GM12801 (cell line): ENCODE measurements around the gene CRACDL.

Source experiments
- TF ChIP-seq, protein P1 (sequence below): IDR thresholded peaks from one replicate; pipeline ENCODE4 v1.5.1; 2011; ENCODE audit warnings: control low read depth; ENCODE audit not compliant: insufficient read length; ENCODE audit errors: extremely low read depth

Gene CRACDL

DNA sequence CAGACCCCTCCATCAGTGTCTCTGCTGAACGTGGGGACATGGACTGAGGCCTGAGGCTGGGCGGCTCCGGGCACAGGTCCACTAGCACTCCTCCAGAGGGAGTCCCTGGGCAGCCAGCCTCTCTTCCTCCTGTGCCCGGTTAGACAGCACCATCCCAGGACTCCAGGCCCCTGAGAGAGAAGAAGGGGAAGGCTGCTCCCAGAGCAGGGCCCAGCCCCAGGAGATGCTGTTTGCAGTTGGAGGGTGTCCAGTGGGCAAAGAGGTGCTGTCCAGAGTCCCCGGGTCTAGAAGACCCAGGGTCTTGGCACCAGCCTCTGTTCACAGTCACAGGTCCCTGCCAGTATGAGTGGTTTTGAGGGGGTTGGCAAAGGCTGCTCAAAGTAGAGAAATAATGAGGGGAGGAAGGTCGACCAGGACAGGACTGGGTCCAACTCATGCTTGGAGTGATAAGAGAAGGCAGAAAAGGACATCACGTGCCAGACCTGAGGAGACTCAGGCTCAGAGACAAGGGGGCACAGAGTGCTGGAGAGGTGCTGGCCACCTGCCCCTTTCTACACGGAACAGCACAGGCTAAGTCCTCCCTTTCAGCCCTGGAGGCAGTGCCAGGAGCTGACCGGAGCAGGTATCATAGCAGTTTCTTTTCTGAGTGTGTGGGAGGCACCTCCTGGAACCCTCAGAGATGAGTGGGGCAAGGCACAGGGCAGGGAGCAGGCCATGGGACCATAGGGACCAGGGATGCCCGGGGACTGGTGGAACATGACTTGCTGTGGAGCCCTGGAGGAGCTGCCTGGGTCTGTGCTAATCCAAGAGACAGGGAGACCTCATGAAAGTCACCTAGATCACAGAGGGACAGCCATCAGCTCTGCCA, 21.1 kb downstream of the CRACDL start:
- TF ChIP-seq, protein P1, sequence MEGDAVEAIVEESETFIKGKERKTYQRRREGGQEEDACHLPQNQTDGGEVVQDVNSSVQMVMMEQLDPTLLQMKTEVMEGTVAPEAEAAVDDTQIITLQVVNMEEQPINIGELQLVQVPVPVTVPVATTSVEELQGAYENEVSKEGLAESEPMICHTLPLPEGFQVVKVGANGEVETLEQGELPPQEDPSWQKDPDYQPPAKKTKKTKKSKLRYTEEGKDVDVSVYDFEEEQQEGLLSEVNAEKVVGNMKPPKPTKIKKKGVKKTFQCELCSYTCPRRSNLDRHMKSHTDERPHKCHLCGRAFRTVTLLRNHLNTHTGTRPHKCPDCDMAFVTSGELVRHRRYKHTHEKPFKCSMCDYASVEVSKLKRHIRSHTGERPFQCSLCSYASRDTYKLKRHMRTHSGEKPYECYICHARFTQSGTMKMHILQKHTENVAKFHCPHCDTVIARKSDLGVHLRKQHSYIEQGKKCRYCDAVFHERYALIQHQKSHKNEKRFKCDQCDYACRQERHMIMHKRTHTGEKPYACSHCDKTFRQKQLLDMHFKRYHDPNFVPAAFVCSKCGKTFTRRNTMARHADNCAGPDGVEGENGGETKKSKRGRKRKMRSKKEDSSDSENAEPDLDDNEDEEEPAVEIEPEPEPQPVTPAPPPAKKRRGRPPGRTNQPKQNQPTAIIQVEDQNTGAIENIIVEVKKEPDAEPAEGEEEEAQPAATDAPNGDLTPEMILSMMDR: no peak

DNA sequence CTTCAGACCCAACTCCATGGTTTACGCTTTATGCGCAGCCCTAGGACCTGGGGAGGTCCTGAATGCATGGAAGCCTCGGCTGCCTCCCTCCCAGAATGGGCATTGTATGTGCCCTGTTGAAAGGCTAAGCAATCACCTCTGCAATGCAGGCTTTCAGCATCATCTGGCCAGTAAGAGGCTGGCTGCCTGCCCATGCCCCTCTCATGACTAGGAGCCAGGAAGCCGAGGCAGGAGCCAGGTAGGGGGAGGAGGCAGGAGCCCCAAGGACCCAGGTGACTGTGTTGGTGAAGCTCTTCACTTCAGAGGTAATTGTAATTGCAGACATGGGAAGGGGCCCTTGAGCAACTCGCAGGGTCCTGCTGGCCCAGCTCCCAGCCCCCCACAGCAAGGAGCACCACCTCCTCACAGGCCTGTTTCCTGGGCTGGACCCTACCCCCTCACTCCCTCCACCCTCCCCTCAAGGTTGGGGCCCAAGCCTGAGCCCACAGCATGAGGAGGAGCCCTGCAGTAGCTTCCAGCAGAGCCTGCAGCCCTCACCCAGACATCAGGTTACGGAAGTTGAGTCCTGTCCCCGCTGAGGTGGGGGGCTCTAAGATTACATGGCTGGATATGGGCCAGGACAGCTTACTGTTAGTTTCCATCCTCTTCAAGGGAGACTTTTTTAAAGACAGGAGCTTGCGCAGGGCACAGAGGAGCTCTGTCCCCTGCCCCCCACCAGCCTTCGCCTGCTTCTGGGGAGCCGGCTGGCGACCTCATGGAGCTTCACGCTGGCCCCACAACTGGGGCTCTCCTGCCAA, 21.9 kb downstream of the CRACDL start:
- TF ChIP-seq, protein P1: no peak

DNA sequence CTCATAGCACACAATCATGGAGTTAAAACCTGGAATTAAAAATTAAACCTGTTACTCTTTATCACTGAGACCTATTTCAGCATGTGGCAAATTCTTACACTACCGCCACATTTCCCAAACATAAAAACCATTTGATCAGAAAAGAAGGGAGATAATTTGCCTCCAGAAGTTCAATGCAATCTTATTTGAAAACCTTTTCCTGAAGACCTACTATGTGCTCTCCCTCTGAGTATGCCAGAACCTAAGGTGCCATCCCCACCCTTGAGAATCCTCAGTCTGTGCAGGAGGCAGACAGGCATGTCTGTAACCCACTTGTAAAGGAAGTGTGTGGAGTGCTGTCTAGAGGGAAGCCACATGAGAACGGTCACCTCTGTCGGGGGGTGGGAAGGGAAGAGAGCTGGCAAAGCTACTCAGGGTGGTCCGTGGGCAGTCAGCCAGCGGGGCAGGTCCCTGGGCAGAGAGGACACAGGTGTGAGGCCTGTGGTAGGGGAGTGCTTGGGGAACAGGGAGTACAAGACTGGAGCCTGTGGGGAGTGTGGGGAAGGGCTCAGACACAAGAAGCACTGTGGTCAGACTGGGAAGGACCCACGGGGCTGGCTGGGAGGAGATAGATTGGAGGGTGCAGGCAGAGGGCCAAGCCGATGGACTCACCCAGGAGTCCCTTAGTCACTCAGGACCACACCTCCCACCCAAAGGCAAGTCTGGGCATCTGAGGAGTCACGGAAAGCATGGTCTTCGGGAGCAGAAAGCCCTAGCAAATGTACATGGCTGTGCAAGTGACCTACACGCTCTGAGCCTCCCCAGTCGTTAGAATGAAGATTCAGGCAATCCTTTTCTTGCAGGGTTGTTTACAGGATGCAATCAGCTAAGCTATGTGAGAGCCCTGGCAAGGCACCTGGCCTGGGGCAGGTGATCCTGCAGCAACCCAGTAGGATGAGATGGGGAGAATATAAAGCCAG, 22.8 kb downstream of the CRACDL start:
- TF ChIP-seq, protein P1: no peak

DNA sequence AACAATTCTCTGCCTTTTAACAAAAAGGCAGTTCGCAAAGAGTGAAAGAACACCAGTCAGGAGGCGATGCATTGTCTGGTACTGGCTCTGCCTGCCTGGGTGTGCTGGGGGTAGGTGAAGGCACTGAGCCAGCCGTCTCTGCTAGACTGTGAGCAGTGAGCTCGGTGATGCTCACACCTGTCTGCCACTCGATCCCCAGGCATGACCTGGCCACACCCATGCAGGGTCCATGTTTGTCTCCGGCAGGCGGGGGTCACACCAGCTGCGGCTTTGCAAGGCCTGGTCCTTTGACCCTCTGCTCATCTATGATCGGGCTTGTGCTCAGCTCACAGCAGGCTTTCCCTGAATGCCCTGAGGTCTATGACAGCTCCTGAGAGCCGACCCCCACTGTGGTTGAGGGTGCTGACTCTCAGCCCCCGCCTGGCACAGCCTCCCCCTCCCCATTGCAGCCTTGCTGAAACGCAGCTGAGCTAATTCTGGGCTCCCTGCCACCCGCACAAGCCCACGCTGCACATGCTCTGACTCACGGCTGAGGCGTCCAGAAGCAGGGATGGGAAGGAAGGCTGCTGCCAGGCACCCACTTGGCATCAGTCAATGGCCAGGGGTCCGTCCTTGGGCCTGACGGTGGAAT, 23.7 kb downstream of the CRACDL start:
- TF ChIP-seq, protein P1: no peak

DNA sequence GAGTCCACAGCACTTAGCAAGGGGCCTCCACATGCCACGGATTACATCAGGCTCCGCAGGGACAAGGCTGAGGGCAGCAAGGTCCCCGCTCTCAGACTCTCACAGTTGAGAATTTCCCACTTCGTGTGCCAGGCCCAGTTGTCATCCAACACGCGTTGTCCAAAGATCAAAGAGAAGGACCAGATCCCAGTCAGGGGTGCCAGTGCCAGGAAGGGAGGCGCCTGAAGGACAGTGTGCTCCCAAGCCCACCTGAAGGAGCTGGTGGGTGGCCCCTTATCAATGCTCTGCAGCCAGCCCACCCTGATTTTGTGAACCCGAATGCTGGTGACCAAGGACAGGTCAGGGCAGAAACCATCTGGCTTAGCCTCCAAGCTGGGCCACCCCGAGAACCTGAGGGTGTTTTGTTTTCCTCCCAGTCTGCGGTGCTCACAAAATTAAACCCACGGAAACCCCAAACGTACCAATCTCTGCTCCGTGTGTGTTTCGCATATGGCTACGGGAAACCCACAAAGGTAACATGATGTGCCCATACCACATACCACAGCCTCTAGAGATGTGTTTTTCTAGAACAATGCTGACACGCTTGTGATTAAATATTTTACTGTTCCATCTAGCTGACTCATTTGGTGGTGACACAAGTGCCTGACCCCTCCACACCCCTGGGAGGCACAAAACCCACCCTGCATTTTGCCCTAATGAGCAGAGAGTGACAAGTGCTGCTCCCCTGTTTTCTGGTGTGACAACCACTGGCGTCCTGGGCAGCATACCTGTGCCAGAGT, 24.5 kb downstream of the CRACDL start:
- TF ChIP-seq, protein P1: no peak

DNA sequence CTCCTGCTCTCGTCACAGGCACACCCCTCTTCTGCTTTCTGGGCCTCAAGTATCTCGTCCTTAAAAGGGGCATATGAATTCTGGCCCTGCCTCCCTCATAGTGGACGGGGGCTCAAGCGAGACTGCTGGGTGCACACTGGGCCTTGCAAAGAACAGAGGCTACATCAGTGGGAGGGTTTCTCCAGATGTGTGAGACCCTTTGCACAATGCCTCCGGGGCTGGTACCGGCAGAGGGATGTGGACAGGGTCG, 25.0 kb downstream of the CRACDL start:
- TF ChIP-seq, protein P1: no peak
